LHCN-M2 (cell line): ENCODE data around the gene DDX6. TPM values are rescaled to one million over a fixed set of nuclear protein-coding genes. Genes with fewer than 3 reads are reported as not detected.
A peak's percentile ranks its signal among the peaks of the same experiment; 100 is the strongest.
"Not testable (repeated sequence)": the region's sequence is repeated elsewhere in the genome, so short reads cannot be mapped to it uniquely, and the experiment has no call there.

Experiments used
- DNase-seq: peaks from one replicate; pipeline ENCODE4 v3.0.0-alpha.2; 2012; ENCODE audit warnings: low read depth
- total RNA-seq: library from RNA; depleted of rRNA; stranded (reverse); fragments of >200 nt; gene quantifications from 2 replicates; pipeline ENCODE4 v1.2.3, GENCODE V29; 2014

The DDX6 gene
- total RNA-seq, 1 experiment from 2014 or later: 86.1 TPM

DNA sequence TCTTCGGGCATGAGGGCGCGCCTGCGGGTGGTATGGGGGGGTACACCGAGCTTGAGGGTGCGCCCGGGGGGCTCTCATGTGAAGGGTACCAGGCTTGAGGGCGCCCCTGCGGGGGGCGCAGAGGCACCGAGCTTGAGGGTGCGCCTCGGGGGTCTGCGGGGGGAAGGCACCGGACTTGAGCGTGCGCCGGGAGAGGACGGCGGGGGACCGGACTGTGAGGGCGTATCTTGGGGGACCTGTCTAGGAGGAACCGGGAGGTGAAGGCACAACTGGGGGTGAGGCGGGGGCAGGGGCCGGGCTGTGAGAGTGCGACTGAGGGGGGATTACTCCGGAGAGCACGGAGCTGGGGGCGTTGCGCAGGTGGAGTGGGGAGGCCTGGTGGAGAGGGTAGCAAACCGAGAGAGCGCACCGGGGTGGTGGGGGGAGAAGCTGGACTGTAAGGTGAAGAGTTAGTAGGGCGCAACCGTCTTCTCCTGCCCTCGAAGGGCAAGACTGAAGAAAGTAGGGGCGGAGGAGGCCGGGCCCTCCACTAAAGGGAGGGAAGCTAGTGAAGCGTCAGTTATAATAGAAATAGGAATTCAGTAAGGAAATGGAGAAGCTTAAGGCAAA lies 1.1 kb upstream of the DDX6 start:
- DNase-seq: no peak

DNA sequence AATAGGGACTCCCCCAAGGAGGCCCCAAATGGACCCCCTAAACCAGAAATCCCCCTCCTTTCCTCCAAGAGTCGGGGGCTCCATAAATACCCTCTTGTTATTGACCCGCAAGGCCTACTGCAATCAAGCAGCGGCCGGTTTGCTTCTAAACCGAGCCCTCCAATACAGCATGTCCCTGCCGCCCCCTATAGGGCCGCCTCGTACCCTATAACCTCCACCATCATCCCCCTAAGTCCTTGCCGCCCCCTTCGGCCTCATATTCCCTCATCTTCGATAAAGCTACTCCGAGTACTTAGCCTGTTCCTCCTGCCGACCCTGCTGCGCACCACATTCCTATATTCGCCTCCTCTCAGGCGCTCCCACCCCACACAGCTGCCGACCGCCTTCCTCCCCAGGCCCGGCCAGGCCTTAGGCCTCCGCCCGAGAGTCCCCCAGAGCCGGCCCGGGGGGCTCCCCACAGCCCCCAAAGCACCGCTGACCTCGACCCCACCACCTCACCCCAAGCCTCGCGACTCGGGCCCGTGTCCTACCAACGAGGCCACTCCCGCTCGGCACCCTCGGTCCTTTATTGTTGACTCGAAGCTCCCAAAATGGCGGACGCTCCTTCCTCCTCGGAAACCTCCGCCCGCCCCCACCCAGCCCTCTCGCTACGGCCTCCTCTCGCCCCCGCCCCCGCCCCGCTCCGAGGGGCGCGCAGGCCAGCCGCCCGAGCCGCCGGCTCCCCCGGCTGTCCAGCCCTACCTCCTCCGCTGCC lies 430 bp downstream of the DDX6 start:
- peak; percentile 60 for DNase-seq

- peak; percentile 27 for DNase-seq
Observed at GRCh38 chr11:118789501-118790356, 1.2 kb downstream of the DDX6 start.

GRCh38 chr11:118786657-118787056 lies 4.3 kb downstream of the DDX6 start:
- no peak for DNase-seq

DNA sequence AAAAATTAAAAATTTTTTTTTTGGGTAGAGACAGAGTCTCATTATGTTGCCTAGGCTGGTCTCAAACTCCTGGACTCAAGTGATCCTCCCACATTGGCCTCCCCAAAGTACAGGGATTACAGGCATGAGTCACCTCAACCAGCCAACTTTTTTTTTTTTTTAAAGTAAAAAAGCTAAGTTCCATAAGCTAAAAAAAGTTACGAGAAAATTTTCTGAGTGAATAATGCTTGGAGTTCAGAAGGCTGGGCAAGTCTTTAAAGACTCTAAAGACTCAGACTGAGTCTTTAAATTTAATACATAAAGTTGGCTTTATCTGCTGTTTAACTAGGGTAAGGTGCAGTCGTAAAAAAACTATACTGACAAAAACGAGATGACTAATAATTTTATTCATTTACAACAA lies 5.6 kb downstream of the DDX6 start:
- DNase-seq: peak; percentile 45

- DNase-seq: no peak
Observed at GRCh38 chr11:118783724-118784495, 7.1 kb downstream of the DDX6 start.

GRCh38 chr11:118783324-118783723 lies 7.6 kb downstream of the DDX6 start:
- DNase-seq: not testable (repeated sequence)

- DNase-seq: no peak
Observed at GRCh38 chr11:118778898-118779297, 12.1 kb downstream of the DDX6 start.

GRCh38 chr11:118774032-118774431 lies 16.9 kb downstream of the DDX6 start:
- DNase-seq: no peak

DNA sequence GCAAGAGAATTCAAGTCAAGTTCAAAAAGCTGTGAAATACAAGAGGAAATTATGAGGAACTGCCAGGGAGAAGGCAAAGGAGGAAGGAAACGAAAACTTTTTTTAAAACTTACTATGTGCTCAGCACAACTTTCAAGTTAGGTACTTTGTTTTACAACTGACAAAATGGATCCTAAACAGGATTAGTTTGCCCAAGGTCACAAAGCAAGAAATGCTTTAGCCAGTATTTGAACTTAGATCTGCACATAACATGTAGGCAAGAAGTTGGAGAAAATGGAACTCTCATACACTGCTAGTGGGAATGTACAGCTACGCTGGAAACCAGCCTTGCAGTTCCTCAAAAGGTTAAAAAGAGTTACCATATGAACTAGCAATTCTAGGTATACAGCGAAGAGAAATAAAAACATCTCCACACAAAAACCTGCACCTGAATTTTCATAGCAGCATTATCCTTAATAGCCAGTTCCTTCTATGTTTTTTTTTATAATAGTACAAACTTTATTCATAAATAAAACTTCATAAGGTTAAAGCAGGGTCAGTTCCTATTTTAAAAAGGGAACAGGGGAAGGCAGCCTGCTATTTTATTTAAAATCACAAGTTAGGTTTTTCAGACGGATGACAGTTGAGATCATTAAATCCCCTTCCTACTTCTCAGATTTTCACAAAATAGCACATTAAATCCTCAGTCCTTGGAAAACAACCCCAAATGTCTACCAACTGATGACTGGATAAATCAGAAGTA lies 19.2 kb downstream of the DDX6 start:
- no peak for DNase-seq

- DNase-seq: no peak
Observed at GRCh38 chr11:118768690-118769089, 22.3 kb downstream of the DDX6 start.

DNA sequence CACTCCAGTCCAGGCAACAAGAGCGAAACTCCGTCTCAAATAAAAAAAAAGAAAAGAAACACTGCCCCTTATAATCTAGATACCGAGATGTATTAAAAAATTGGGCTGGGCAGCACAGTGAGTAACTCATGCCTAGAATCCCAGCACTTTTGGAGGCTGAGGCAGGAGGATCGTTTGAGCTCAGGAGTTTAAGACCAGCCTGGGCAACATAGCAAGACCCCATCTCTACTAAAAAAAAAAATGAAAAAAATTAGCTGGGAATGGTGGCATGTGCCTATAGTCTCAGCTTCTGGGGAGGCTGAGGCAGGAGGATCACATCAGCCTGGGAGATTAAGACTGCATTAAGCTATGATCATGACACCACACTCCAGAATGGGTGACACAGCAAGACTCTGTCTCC lies 24.9 kb downstream of the DDX6 start:
- no peak for DNase-seq

- not testable (repeated sequence) for DNase-seq
Observed at GRCh38 chr11:118765095-118765691, 25.8 kb downstream of the DDX6 start.

- DNase-seq: no peak
Observed at GRCh38 chr11:118763041-118763440, 27.9 kb downstream of the DDX6 start.

DNA sequence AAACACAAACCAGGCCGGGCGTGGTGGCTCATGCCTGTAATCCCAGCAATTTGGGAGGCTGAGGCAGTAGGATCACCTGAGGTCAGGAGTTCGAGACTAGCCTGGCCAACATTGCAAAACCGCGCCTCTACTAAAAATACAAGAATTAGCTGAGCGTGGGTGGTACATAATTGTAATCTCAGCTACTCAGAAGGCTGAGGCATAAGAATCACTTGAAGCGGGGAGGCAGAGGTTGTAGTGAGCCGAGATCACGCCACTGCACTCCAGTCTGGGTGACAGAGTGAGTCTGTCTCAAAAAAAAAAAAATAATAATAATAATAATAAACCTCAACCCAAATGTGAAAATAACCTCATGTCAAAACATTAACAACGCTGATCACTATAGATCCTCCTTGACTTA lies 29.0 kb downstream of the DDX6 start:
- not testable (repeated sequence) for DNase-seq

DNA sequence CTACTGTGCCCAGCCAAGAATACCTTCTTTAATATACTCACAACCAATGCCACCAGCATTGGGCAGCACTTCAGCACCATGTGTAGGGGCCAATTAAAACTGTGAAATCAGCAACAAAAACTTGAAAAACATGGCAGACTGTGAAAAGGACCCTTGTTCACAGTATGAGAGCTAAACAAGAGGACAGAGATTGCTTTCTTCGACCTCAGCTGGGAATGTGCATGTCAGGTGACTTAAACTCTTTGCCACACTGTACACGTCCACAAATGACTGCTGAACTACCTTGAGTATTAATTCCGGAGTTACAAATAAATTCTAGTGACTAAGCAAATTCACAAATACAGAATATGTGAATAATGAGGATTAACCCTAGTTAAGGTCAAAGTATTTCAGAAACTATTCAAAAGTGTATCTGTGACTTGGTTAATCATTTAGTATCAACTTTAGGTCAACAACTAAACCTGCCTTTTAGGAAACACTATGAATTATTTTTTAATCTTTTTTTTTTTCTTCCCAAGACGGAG lies 33.0 kb downstream of the DDX6 start:
- no peak for DNase-seq

- no peak for DNase-seq
Observed at GRCh38 chr11:118752654-118753053, 38.3 kb downstream of the DDX6 start.

DNA sequence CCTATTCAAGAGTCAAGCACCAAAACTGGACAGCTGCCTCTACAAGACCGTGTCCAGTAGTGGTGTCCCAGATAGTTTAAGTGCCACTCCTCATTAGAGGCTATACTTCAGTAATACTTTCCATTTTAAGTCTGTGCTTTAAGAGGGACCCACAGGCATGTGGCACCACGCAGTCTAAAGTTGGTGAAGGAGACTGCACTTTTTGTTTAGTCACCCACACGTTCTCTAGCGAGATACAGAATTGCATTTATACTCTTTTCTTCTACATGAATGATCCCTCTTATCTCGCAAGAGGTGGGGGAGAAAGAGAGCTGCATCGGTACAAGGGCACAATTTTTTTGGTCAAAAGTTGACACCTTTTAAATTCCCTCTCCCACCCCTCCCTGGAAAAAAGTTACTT lies 41.5 kb downstream of the DDX6 start:
- DNase-seq: no peak

- no peak for DNase-seq
Observed at GRCh38 chr11:118748056-118748455, 42.9 kb downstream of the DDX6 start.

- DNase-seq: no peak
Observed at GRCh38 chr11:118746988-118747585, 43.9 kb downstream of the DDX6 start.
